GDM1 (cell line): ENCODE measurements around the gene CDIP1.
A peak's percentile ranks its signal among the peaks of the same experiment; 100 is the strongest.

Source experiments
- DNase-seq: peaks from one replicate; lab custom pipeline; 2025; lab: John Stamatoyannopoulos, UW

The CDIP1 gene

DNA sequence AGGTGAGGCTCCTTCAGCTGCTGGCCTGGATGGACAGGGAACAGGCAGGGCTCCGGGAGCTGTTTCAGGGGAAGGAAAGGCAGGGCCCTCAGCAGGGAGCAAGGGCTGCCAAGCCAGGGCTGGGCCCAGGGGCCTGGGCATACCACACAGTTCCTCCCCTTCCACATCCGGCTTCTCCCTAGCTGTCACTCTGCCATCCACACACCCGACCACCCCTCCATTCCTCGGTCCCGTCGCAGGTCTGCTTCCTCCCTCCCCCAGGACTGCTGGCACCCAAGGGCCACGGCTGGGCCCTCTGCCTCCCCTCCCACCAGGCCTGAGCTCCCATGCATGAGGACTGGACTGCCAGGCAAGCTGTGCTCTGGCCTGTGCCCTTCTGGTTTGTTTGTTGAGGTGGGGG, 24.0 kb downstream of the CDIP1 start:
- no peak for DNase-seq

DNA sequence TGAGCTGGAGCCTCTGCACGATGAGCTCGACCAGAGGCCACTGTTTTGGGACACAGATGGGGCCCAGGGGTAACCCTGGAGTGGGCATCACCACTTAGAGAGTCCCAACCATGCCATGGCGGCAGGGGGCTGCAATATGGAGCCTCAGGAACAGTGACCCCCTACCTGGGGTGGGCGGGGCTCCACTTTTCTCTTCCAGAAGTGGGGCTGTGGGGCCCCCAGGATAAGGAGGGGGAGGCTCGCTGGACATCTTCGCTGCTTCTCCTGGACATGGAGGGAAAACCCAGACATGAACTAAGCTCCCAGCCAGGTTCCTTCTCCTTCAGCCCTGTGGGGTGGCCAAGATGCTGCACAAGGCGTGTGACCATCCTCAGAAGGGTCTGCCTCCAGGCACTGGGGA, 24.7 kb downstream of the CDIP1 start:
- DNase-seq = no peak

DNA sequence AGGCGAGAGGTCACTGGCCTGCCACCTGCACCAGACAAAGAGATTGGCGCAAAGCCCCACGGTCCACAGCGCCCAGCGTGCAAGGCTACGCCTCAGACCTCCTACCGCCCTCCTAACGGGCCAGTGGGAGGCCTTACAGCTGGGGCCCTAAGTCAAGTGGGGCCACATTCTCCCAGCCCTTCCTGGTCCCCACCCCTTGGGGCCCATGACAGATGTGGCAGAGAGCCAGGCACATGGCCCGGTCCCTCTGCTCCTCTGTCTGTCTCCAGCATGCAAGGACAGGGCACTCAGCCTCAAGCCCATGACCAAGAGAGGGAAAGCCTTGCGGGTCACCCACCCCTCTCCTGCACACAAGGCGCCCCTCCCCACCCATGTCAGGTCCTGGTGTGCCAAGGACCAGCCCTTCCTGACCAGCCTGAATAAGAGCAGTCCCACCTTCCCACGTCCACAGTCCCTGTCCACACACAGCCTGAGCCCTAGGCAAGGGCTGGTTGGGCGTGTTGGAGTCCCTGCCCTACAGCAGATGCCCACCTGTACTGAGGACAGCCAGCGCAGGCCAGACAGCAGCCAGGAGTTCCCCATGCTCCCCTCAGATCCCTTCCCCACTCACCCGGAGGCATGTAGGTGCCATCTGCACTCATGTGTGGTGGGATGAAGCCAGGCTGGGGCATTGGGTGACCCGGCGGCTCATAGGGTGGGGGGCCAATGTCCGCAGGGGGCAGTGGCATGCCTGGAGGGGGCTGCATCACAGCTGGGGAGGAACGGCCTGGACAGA, 25.3 kb downstream of the CDIP1 start:
- no peak for DNase-seq

- no peak for DNase-seq
These were observed 26.1 kb downstream of the CDIP1 start for GRCh38 chr16:4512473-4512872.

DNA sequence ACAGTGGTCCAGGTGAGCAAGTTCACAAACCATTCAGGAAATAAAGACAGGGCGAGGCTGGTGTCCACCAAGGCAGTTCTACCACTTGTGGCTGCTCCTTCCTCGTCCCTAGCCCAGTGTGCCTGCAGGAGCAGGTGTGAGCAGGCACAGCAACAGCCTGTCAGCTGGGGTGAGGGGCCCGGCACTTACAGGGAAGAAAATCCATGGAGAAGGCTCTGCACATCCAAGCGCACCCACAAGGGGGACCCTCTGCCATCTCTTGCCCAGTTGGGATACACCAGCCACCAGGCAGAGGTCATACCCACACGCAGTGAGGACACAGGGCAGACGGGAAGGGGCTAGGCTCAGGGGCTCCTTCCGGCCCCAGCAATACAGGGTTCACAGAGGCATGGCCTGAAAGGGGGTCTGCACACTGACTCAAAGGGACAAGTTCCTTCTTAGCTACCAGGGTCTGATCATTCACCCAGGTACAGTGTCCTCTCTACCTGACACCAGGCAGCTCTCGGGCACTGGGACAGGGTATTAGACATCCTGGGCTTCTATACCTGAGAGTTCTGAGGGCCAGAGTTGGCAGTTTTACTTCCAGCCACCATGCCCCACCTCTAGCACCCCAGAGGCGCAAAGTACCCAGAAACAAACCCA, 27.0 kb downstream of the CDIP1 start:
- DNase-seq = peak; percentile 11

GRCh38 chr16:4510747-4511426, 27.7 kb downstream of the CDIP1 start:
- DNase-seq = no peak

GRCh38 chr16:4510131-4510530, 28.4 kb downstream of the CDIP1 start:
- no peak for DNase-seq

DNA sequence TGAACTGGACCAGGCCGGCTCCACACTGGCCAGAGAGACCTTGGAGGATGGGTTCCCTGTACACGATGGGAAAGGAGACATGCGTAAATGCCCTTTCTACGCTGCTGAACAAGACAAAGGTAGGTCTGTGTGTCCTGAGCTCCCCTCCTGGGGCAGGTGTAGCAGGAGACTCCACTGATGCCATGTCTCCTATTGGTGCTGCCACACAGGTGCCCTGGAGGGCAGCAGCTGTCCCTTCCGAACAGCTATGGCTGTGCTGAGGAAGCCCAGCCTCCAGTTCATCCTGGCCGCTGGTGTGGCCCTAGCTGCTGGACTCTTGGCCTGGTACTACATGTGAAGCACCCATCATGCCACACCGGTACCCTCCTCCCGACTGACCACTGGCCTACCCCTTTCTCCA, 29.2 kb downstream of the CDIP1 start:
- no peak for DNase-seq

DNA sequence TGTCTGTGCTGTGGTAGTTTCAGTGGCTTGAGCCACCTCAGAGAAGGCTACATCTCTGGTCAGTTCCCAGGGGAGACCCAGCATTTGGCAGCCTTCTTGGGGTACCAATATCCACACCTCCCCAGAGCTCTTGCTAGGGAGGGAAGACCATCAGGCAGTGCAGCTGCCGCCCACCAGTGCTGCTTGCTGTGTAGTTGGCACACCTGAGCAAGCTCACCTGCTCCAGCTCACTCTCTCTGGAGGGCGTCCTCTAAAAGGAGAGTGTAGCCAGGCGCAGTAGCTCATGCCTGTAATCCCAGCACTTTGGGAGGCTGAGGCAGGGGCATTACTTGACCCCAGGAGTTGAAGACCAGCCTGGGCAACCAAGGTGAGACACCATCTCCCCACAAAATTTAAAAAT, 29.8 kb downstream of the CDIP1 start:
- DNase-seq = no peak

GRCh38 chr16:4507588-4508345, 30.8 kb downstream of the CDIP1 start:
- no peak for DNase-seq

GRCh38 chr16:4506450-4506849, 32.1 kb downstream of the CDIP1 start:
- peak; percentile 68 for DNase-seq

- peak; percentile 73 for DNase-seq
These were observed 33.0 kb downstream of the CDIP1 start for GRCh38 chr16:4505356-4506147.

DNA sequence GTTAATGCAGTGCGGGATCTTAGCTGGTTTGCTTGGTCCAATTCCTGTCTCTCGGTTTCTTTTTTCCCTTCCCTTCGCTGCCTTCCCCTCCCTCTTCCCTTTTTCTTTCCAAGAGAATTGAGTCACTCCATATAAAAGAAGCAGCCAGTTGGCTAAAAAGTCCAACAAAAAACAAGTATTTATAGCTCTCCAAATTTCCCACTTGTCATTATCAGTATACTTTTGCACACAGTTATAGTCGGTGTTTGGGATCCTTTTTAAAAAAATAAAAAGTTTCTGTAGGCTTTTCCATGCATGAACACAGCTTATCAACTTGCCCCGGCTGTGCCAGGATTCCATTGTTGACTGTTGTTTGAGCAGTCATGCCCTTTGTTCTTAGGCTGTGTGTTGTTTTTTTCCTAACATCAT, 37.5 kb downstream of the CDIP1 start:
- DNase-seq = no peak

GRCh38 chr16:4500272-4500671, 38.3 kb downstream of the CDIP1 start:
- no peak for DNase-seq

GRCh38 chr16:4499196-4499555, 39.4 kb downstream of the CDIP1 start:
- DNase-seq = no peak

- DNase-seq = no peak
These were observed 39.9 kb downstream of the CDIP1 start for GRCh38 chr16:4498546-4499195.

- DNase-seq = no peak
These were observed 42.3 kb downstream of the CDIP1 start for GRCh38 chr16:4496305-4496704.

- no peak for DNase-seq
These were observed 42.8 kb downstream of the CDIP1 start for GRCh38 chr16:4495766-4496165.

GRCh38 chr16:4494746-4495490, 43.7 kb downstream of the CDIP1 start:
- no peak for DNase-seq

- DNase-seq = no peak
These were observed 46.7 kb downstream of the CDIP1 start for GRCh38 chr16:4491898-4492297.
